RWPE2 (cell line): ENCODE measurements around the gene SRBD1.

ENCODE experiments used
- ATAC-seq: fragments of 200-7000 bp; cut with Tn5 transposase; 3 replicates; pipeline ENCODE4 v1.9.1; 2021; ENCODE audit warnings: low read depth
- DNase-seq: peaks from one replicate; pipeline ENCODE4 v3.0.0-alpha.2; 2020; ENCODE audit warnings: low spot score
- H3K27ac ChIP-seq: fragments of 450-650 bp; 2 replicates; pipeline ENCODE4 v1.5.1; 2017; ENCODE audit warnings: mild to moderate bottlenecking; ENCODE audit not compliant: poor library complexity, severe bottlenecking
- H3K27me3 ChIP-seq: fragments of 250-450 bp; sonication (Bioruptor Pico); 2 replicates; pipeline ENCODE4 v1.5.1; 2021; ENCODE audit warnings: mild to moderate bottlenecking, moderate library complexity; ENCODE audit not compliant: insufficient read depth, poor library complexity, severe bottlenecking
- H3K36me3 ChIP-seq: fragments of 250-450 bp; sonication (Bioruptor Pico); 2 replicates; pipeline ENCODE4 v1.5.1; 2020; ENCODE audit warnings: low read depth, mild to moderate bottlenecking, moderate library complexity
- H3K4me1 ChIP-seq: fragments of 250-450 bp; sonication (Bioruptor Pico); 2 replicates; pipeline ENCODE4 v1.5.1; 2021; ENCODE audit warnings: mild to moderate bottlenecking, moderate library complexity; ENCODE audit not compliant: insufficient read depth, poor library complexity, severe bottlenecking
- H3K4me3 ChIP-seq: fragments of 250-450 bp; sonication (Bioruptor Pico); 2 replicates; pipeline ENCODE4 v1.5.1; 2021; ENCODE audit warnings: mild to moderate bottlenecking, moderate library complexity; ENCODE audit not compliant: severe bottlenecking
- H3K9me3 ChIP-seq: fragments of 250-450 bp; sonication (Bioruptor Pico); 2 replicates; pipeline ENCODE4 v1.5.1; 2021; ENCODE audit warnings: mild to moderate bottlenecking, moderate library complexity; ENCODE audit not compliant: severe bottlenecking
- TF ChIP-seq, protein P1 (sequence below): fragments of 450-650 bp; IDR thresholded peaks from one replicate; pipeline ENCODE4 v1.5.1; 2017; ENCODE audit warnings: mild to moderate bottlenecking, moderate library complexity; ENCODE audit not compliant: poor library complexity, severe bottlenecking

Gene SRBD1

DNA sequence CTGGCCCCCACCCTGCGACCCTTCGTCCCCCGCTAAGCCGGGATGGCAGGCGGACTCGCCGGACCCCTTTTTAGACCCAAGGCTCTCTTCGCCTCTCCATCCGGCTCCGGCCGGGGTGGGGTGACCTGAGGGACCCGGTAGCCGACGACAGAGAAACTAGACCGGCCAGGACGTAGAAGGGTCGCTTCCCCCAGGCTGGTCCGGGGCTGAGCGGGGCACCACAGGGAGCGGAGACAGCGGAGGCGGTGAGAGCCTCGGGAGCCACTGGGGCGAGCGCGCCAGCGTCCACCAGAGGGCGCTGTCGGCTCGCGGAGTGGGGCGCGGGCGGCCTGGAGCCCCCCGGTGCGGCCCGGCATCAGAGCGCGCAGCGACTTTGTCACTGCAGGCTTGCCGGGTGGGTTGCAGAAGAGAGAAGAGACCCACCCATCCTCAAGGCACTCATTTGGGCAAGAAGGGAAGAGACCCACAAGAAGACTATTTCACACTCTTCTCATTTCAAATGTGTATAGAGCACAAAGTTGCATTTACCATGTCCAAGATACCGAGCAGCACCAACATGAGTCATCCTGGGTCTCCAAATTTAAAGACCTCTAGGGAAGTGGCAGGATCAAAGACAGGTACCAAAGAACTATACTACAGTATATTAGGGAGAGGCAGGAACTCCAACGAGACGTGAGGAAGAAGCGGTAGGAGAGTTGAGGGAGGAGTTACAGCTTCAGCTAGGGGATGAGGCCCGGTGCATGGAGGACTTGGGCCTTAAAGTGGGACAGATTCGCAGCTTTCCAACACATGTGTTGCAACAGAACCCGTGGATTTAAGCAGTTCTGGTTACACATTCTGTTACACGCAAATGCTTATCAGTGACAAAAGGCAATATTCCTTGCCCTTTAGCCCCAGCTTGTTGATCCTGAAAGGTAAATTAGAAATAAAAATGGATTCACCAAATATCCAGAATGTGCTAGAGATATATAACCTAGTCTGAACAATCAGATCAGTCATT is 32.8 kb upstream of the SRBD1 start:
- TF ChIP-seq, protein P1, sequence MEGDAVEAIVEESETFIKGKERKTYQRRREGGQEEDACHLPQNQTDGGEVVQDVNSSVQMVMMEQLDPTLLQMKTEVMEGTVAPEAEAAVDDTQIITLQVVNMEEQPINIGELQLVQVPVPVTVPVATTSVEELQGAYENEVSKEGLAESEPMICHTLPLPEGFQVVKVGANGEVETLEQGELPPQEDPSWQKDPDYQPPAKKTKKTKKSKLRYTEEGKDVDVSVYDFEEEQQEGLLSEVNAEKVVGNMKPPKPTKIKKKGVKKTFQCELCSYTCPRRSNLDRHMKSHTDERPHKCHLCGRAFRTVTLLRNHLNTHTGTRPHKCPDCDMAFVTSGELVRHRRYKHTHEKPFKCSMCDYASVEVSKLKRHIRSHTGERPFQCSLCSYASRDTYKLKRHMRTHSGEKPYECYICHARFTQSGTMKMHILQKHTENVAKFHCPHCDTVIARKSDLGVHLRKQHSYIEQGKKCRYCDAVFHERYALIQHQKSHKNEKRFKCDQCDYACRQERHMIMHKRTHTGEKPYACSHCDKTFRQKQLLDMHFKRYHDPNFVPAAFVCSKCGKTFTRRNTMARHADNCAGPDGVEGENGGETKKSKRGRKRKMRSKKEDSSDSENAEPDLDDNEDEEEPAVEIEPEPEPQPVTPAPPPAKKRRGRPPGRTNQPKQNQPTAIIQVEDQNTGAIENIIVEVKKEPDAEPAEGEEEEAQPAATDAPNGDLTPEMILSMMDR: peak; percentile 98
- Histone ChIP-seq H3K27ac (no peak overlapping the region), H3K4me1 (no peaks in the 10 kb centered on the region), H3K27me3 (no peaks in the 10 kb centered on the region), H3K4me3 (peak overlapping the region; percentile 42), H3K36me3 (no peaks in the 10 kb centered on the region), H3K9me3 (no peaks in the 10 kb centered on the region)
- DNase-seq (no peak), ATAC-seq (peak; percentile 95)

DNA sequence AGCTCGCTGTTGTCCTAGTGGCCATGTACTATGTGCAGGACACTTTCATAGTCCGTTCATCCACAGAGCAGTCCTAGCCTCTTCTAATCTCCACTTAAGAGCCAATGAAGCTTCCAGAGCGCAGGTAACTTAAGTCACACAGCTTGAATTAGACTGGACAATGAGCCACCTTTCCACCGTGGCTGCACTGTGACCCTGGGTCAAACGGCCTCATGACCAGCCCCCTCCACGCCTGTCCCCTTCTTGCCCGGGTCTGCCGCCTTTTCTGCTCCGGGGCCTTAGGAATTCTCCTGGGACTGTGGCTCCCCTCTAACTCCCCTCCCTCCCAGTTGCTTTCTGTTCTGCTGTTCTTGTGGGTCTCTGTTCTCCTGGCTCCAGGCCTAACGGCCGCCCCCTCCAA is 32.0 kb upstream of the SRBD1 start:
- Histone ChIP-seq H3K36me3 (no peaks in the 10 kb centered on the region), H3K4me3 (peak overlapping the region; percentile 42), H3K4me1 (no peaks in the 10 kb centered on the region), H3K27ac (no peak overlapping the region), H3K27me3 (no peaks in the 10 kb centered on the region), H3K9me3 (no peaks in the 10 kb centered on the region)
- ATAC-seq (peak; percentile 39), DNase-seq (no peak)
- TF ChIP-seq, protein P1: no peak

DNA sequence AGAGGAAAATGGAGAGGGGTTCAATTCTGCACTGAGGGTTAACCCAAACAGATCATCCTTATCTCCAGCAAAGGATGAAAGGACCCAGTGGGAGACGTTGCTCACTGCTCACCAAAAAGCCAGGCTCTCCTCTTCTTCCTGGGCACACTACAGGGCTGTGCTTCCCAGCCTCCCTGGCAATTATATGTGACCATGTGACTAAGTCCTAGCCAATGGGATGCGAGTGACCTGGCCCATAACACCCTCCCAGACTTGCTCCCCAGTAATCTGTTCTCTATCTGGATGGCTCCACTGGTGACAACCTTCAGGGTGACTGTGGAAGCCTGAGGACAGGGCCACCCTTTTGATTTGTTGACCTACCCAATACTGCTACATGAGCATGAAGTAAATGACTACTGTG is 29.5 kb upstream of the SRBD1 start:
- Histone ChIP-seq H3K27me3 (no peaks in the 10 kb centered on the region), H3K36me3 (no peaks in the 10 kb centered on the region)

DNA sequence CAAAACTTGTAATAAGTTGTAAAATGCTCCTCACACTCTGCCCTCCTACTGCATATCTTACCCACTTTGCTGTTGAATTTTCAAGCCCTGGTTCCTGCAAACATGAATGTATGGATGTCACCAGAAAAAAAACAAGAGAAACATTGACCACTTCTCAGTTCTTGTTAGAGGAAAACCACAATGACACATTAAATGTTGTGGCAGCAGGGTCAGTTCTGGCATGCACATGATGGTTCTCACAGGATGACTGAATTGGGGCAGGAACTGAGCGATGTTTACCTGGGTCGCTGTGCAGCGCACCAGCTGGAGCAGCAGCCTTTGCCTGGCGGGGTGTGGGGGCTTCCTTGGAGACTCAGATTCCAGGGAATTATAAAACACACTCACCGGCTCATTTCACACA is 26.4 kb upstream of the SRBD1 start:
- H3K4me3 ChIP-seq: no peak overlapping the region
- H3K27me3 ChIP-seq: no peaks in the 10 kb centered on the region
- H3K4me1 ChIP-seq: no peaks in the 10 kb centered on the region
- no peak overlapping the region for H3K27ac ChIP-seq
- H3K9me3 ChIP-seq: no peaks in the 10 kb centered on the region
- H3K36me3 ChIP-seq: no peaks in the 10 kb centered on the region; the same call in 1 of the 2 replicates
- TF ChIP-seq, protein P1: no peak
- ATAC-seq (peak; percentile 27; the same call in 1 of the 3 replicates), DNase-seq (no peak)

More for the DNA sequence above, 29.5 kb upstream of the SRBD1 start:
- DNase-seq: no peak
- Histone ChIP-seq H3K9me3 (no peaks in the 10 kb centered on the region), H3K27ac (no peak overlapping the region), H3K4me1 (no peaks in the 10 kb centered on the region), H3K4me3 (no peak overlapping the region)
- TF ChIP-seq, protein P1: no peak
- ATAC-seq: no peak

DNA sequence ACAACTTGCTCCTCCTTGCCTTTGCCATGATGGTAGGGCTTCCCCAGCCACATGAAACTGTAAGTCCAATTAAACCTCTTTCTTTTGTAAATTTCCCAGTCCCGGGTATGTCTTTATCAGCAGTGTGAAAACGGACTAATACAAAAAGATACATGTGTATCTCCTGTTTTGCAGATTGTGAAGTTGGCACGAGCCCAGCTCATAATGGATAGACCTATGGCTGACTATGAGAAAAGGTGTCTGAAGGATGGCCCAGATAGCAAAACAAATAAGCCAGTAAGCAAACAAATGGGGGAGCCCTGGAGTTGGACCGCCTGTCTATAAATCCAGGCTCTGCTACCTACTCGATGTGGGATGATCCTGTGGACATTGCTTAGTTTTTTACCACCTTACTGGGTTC is 24.9 kb upstream of the SRBD1 start:
- TF ChIP-seq, protein P1: no peak
- DNase-seq (no peak), ATAC-seq (no peak)
- no peak overlapping the region for H3K27ac ChIP-seq
- H3K9me3 ChIP-seq: no peaks in the 10 kb centered on the region
- H3K4me1 ChIP-seq: no peaks in the 10 kb centered on the region
- no peak overlapping the region for H3K4me3 ChIP-seq
- no peaks in the 10 kb centered on the region for H3K27me3 ChIP-seq
- H3K36me3 ChIP-seq: no peaks in the 10 kb centered on the region; the same call in 1 of the 2 replicates
